ENCODE measurements around the gene ARID1B.

- TF ChIP-seq, protein P1, sequence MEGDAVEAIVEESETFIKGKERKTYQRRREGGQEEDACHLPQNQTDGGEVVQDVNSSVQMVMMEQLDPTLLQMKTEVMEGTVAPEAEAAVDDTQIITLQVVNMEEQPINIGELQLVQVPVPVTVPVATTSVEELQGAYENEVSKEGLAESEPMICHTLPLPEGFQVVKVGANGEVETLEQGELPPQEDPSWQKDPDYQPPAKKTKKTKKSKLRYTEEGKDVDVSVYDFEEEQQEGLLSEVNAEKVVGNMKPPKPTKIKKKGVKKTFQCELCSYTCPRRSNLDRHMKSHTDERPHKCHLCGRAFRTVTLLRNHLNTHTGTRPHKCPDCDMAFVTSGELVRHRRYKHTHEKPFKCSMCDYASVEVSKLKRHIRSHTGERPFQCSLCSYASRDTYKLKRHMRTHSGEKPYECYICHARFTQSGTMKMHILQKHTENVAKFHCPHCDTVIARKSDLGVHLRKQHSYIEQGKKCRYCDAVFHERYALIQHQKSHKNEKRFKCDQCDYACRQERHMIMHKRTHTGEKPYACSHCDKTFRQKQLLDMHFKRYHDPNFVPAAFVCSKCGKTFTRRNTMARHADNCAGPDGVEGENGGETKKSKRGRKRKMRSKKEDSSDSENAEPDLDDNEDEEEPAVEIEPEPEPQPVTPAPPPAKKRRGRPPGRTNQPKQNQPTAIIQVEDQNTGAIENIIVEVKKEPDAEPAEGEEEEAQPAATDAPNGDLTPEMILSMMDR (IDR thresholded peaks at IDR 0.05; ENCODE audit: low read length) = no peak
- TF ChIP-seq EZH2phosphoT487 (IDR thresholded peaks at IDR 0.05; ENCODE audit: low read length) (no peak), EZH2 (optimal IDR thresholded peaks at IDR 0.05; ENCODE audit: low read depth, low read length) (no peak)
Measured at GRCh38 chr6:156948277-156948676, 171.1 kb downstream of the ARID1B start.

Measured in MM.1S (cell line).